ENCODE measurements around the gene MALRD1. TPM values are rescaled to one million over a fixed set of nuclear protein-coding genes. Genes with fewer than 3 reads are reported as not detected.

MALRD1 gene
- total and polyA plus RNA-seq, 2 of the 8 experiments (the other 6 are each of a cell fraction or from before 2014, with no cell fraction given) = 0.32 to 0.35 TPM

GRCh38 chr10:19014498-19014897 is 34.1 kb upstream of the MALRD1 start:
- H2BK20ac ChIP-seq (ENCODE audit: low read length) = no peak overlapping the region
- H3K23ac ChIP-seq (ENCODE audit: insufficient read length) = no peak overlapping the region
- H2BK120ac ChIP-seq (replicated peaks; ENCODE audit: low read depth, low read length) = no peak overlapping the region
- no peaks in the 10 kb centered on the region for H3K79me1 ChIP-seq (ENCODE audit: low read depth, low read length)
- no peak overlapping the region for H4K8ac ChIP-seq (ENCODE audit: extremely low read depth, insufficient read depth, low read length)
- no peaks in the 10 kb centered on the region for H3K27me3 ChIP-seq (replicated peaks in 1 of 4; ENCODE audit: control insufficient read depth in 3 of 4, extremely low read depth in 1 of 4, insufficient read depth in 3 of 4, low read length in 3 of 4)
- TF ChIP-seq E2F6 (IDR thresholded peaks at IDR 0.05) (no peak), SIX5 (IDR thresholded peaks at IDR 0.05; ENCODE audit: low read depth, low read length) (no peak), SP4 (IDR thresholded peaks at IDR 0.05; ENCODE audit: low read length) (no peak), USF2 (IDR thresholded peaks at IDR 0.05; ENCODE audit: low read length) (no peak), BACH1 (IDR thresholded peaks at IDR 0.05; ENCODE audit: low read length) (no peak), NRF1 (IDR thresholded peaks at IDR 0.05; ENCODE audit: low read depth, low read length) (no peak), SP2 (IDR thresholded peaks at IDR 0.05; ENCODE audit: low read length) (no peak), JUN (IDR thresholded peaks at IDR 0.05; ENCODE audit: low read depth, low read length) (no peak), CHD2 (IDR thresholded peaks at IDR 0.05; ENCODE audit: low read length) (no peak), MAX (IDR thresholded peaks at IDR 0.05) (no peak), TEAD4 (IDR thresholded peaks at IDR 0.05; ENCODE audit: low read depth, low read length) (no peak), SP1 (IDR thresholded peaks at IDR 0.05; ENCODE audit: low read depth, low read length) (no peak), RAD21 (IDR thresholded peaks at IDR 0.05 in 1 of 2, conservative IDR thresholded peaks at IDR 0.05 in 1 of 2; ENCODE audit: low read depth in 2 of 2, low read length in 2 of 2) (no peak), RBBP5 (IDR thresholded peaks at IDR 0.05; ENCODE audit: borderline replicate concordance, low read depth, low read length) (no peak)
- no peaks in the 10 kb centered on the region for H4K20me1 ChIP-seq (replicated peaks in 1 of 2; ENCODE audit: control insufficient read depth in 1 of 2, insufficient read depth in 2 of 2, low read length in 2 of 2)
- FAIRE-seq = no peak
- H3K27ac ChIP-seq (ENCODE audit: low read depth, low read length) = no peak overlapping the region
- no peaks in the 10 kb centered on the region for H3K79me2 ChIP-seq (ENCODE audit: control insufficient read depth in 1 of 2, insufficient read depth in 2 of 2, low read length in 2 of 2)
- H3K9me3 ChIP-seq (ENCODE audit: insufficient read depth in 2 of 2, low read depth in 1 of 2, low read length in 1 of 2) = 0 out of 4 replicates have a peak, but pooled peaks cover 3 to 4% of the 10 kb centered on the region in 2 experiments
- no peak overlapping the region for H2AFZ ChIP-seq (ENCODE audit: low read length)
- H2BK12ac ChIP-seq (ENCODE audit: low read depth, low read length) = no peak overlapping the region
- POLR2A ChIA-PET (ENCODE audit: partially characterized antibody) = no interaction called here
- H3K18ac ChIP-seq (ENCODE audit: extremely low read depth, low read length) = no peak overlapping the region
- H2BK15ac ChIP-seq (ENCODE audit: low read length) = no peak overlapping the region
- no peak overlapping the region for H4K5ac ChIP-seq (ENCODE audit: insufficient read length, low read depth, low read length)
- H3K36me3 ChIP-seq (ENCODE audit: control insufficient read depth in 2 of 4, insufficient read depth in 4 of 4, low read length in 3 of 4) = no peaks in the 10 kb centered on the region
- DNase-seq (ENCODE audit: low read depth in 1 of 2, low spot score in 2 of 2) = no peak
- H2AK5ac ChIP-seq (ENCODE audit: low read depth, low read length) = no peak overlapping the region
- H3K4ac ChIP-seq (replicated peaks; ENCODE audit: insufficient read length, low read depth, low read length) = no peak overlapping the region
- no peak overlapping the region for H2BK5ac ChIP-seq (ENCODE audit: low read depth, low read length)
- no peaks in the 10 kb centered on the region for H3K4me1 ChIP-seq (replicated peaks in 1 of 4; ENCODE audit: control insufficient read depth in 3 of 4, insufficient read depth in 4 of 4, low read length in 3 of 4)
- H3K4me3 ChIP-seq (ENCODE audit: extremely low read depth in 1 of 4, insufficient read depth in 2 of 4, low read depth in 3 of 4, low read length in 4 of 4) = no peak overlapping the region
- H3K14ac ChIP-seq (ENCODE audit: insufficient read length) = no peak overlapping the region
- no peak overlapping the region for H3K4me2 ChIP-seq (ENCODE audit: insufficient read depth in 1 of 2, low read depth in 2 of 2, low read length in 2 of 2)
- no peaks in the 10 kb centered on the region for H3K23me2 ChIP-seq (ENCODE audit: low read depth, low read length)
- CTCF ChIA-PET (ENCODE audit: partially characterized antibody) = no interaction called here
- H3K56ac ChIP-seq (replicated peaks; ENCODE audit: insufficient read length, low read depth, low read length) = no peak overlapping the region
- H3K9ac ChIP-seq (replicated peaks in 1 of 4; ENCODE audit: extremely low read depth in 1 of 4, low read depth in 3 of 4, low read length in 3 of 4) = no peak overlapping the region
- H4K91ac ChIP-seq (replicated peaks; ENCODE audit: insufficient read length, low read length) = no peak overlapping the region
